Measurements from ENCODE around the gene INSYN1. TPM values are rescaled to one million over a fixed set of nuclear protein-coding genes. Genes with fewer than 3 reads are reported as not detected.
"Not testable (repeated sequence)": the region's sequence is repeated elsewhere in the genome, so short reads cannot be mapped to it uniquely, and the experiment has no call there.

The INSYN1 gene
- total and polyA plus RNA-seq, 2 experiments from 2014 or later = 9.2 to 9.6 TPM

- Histone ChIP-seq H3K27ac (no peak overlapping the region), H3K4me3 (no peak overlapping the region), H3K36me3 (peaks cover 12% of the 10 kb centered on the region), H3K27me3 (no peaks in the 10 kb centered on the region), H3K9me3 (ENCODE audit: low read depth) (no peaks in the 10 kb centered on the region), H3K4me1 (ENCODE audit: low read depth) (no peaks in the 10 kb centered on the region)
- no peak for DNase-seq (ENCODE audit: low read depth in 1 of 2, low spot score in 1 of 2)
- no peak for TF ChIP-seq CTCF (IDR thresholded peaks at IDR 0.05; ENCODE audit: low read depth, low read length)
Observed at GRCh38 chr15:73710321-73710720, 42.8 kb downstream of the INSYN1 start.

DNA sequence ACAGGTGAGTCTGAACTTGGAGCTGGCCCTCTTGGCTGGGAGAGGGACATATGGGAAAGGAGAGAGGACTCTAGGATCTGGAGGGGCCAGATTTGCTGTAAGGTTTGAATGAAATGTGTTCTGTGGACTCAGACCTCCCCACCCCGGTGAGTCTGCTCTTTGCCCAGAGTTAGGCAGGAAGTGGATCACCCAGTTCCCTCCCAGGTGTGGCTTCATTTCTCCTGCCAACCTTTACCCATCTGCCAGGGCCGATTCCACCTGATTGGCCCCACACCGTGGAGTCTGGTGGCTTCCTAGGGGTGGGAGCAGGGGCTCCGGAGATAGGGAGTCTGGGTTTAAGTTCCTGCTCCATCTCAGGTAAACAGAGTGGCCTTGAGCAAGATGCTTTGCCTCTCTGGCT, 43.5 kb downstream of the INSYN1 start:
- H3K27ac ChIP-seq = no peak overlapping the region
- no peaks in the 10 kb centered on the region for H3K27me3 ChIP-seq
- peaks cover 12% of the 10 kb centered on the region for H3K36me3 ChIP-seq
- H3K9me3 ChIP-seq (ENCODE audit: low read depth) = no peaks in the 10 kb centered on the region
- no peak overlapping the region for H3K4me3 ChIP-seq
- no peak for DNase-seq (ENCODE audit: low read depth in 1 of 2, low spot score in 1 of 2)
- H3K4me1 ChIP-seq (ENCODE audit: low read depth) = no peaks in the 10 kb centered on the region
- no peak for TF ChIP-seq CTCF (IDR thresholded peaks at IDR 0.05; ENCODE audit: low read depth, low read length)

DNA sequence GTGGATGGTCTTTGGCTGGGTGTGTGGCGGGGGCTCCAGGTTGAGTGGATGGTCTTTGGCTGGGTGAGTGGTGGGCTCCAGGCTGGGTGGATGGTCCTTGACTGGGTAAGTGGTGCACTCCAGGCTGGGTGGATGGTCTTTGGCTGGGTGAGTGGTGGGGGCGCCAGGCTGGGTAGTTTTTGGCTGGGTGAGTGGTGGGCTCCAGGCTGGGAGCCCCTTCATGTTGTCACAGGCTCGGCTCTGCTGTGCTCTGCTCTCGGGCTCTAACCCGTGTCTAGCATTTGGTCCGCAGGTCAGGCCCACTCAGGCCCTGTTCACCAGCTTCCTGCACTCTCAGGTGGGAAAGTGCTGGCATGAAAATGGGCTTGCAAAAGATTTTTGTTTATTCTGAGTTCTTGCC, 43.9 kb downstream of the INSYN1 start:
- TF ChIP-seq CTCF (IDR thresholded peaks at IDR 0.05; ENCODE audit: low read depth, low read length) = no peak
- H3K36me3 ChIP-seq = peaks cover 12% of the 10 kb centered on the region
- no peak overlapping the region for H3K4me3 ChIP-seq
- H3K27ac ChIP-seq = no peak overlapping the region
- no peaks in the 10 kb centered on the region for H3K4me1 ChIP-seq (ENCODE audit: low read depth)
- H3K9me3 ChIP-seq (ENCODE audit: low read depth) = no peaks in the 10 kb centered on the region
- no peak for DNase-seq (ENCODE audit: low read depth in 1 of 2, low spot score in 1 of 2)
- no peaks in the 10 kb centered on the region for H3K27me3 ChIP-seq

DNA sequence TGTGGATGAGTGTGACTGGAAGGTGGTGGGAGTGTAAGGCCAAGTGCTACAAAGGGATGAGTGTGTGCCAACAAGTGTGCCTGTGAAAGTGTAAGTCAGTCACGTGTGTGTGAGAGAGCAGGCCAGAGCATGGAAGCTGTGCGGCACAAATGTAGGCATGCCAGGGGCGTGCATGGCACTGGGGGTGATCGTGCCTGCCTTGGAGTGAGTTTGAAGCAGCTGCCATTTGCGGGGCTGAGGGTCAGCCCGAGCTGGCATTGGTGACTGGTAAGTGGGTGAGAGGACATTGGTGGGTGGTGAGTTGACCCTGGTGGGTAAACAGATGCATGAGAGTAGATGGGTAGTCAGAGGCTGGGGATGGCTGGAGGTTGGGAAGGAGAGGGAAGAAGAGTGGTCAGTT, 44.5 kb downstream of the INSYN1 start:
- Histone ChIP-seq H3K36me3 (peaks cover 12% of the 10 kb centered on the region), H3K27me3 (no peaks in the 10 kb centered on the region), H3K9me3 (ENCODE audit: low read depth) (no peaks in the 10 kb centered on the region), H3K27ac (no peak overlapping the region), H3K4me1 (ENCODE audit: low read depth) (no peaks in the 10 kb centered on the region), H3K4me3 (no peak overlapping the region)
- DNase-seq (ENCODE audit: low read depth in 1 of 2, low spot score in 1 of 2) = no peak
- TF ChIP-seq CTCF (IDR thresholded peaks at IDR 0.05; ENCODE audit: low read depth, low read length) = no peak

DNA sequence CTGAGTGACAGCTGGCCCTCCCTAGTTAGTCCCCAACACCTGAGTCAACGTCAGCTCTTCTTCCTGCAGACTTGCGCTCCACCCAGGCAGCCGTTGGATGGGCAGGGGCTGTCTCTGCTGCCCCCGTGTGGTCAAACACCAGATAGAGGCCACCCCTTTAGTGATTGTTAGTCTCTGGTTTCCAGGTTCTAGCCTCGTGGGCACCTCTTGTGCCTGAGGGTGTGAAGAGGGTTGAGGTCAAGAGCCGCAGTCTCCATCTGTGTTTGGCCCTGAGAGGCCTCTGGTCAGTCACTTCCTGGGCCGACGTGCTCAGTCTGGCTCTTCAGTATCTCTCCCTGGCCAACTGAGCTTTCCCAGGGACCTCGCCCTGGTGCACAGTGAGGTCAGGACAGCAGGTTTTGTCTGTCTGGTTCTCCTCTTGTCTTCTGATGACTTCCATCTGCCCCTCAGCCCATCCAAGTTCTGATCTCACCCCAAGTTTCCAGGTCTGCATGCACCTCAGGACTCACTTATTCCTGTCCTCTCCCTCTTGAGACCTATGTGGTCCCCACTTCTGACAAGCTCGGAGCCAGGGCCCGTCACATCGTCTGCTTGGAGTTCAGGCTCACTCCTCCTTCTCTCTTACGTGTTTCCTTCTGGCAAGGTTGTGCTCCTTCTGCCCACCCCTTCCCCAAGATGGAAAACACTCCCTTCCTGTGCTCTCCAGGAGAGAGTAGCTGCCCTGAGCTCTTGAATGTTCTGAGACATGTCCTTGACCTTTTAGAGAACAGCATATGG, 48.1 kb downstream of the INSYN1 start:
- peak; percentile 83 for TF ChIP-seq CTCF (IDR thresholded peaks at IDR 0.05; ENCODE audit: low read depth, low read length)
- Histone ChIP-seq H3K4me3 (no peak overlapping the region), H3K4me1 (ENCODE audit: low read depth) (no peaks in the 10 kb centered on the region), H3K27me3 (no peaks in the 10 kb centered on the region), H3K36me3 (peaks cover 10% of the 10 kb centered on the region), H3K9me3 (ENCODE audit: low read depth) (no peaks in the 10 kb centered on the region), H3K27ac (no peak overlapping the region)
- peak; percentile 61 to 75 for DNase-seq (ENCODE audit: low read depth in 1 of 2, low spot score in 1 of 2)

DNA sequence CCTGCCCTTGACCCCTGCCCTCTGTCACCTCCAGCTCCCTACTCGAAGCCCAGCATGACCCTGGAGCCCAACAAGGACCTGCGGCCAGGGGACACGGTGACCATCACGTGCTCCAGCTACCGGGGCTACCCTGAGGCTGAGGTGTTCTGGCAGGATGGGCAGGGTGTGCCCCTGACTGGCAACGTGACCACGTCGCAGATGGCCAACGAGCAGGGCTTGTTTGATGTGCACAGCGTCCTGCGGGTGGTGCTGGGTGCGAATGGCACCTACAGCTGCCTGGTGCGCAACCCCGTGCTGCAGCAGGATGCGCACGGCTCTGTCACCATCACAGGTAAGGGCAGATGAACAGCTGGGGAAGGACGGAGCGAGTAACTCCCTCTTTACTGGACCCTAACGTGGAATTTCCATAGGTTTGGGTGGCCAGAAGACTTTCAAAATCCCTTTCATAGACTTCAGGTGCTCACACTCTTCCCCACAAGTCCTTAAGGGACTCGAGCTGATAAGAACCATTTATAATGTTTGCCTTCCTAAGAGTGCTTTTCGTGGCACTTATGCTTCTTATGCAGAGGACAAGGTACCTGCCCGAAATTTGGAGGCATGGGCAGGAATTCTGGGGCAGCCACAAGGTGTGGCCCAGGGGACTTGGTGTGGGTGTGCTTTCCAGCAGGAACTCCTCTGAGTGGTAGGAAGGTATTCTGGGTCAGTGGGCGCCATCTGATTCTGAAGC, 48.8 kb downstream of the INSYN1 start:
- not testable (repeated sequence) for H3K36me3 ChIP-seq; H3K9me3 ChIP-seq (ENCODE audit: low read depth); H3K27me3 ChIP-seq; DNase-seq (ENCODE audit: low read depth in 1 of 2, low spot score in 1 of 2); H3K4me3 ChIP-seq; H3K4me1 ChIP-seq (ENCODE audit: low read depth); H3K27ac ChIP-seq

- not testable (repeated sequence) for H3K27me3 ChIP-seq; DNase-seq (ENCODE audit: low read depth in 1 of 2, low spot score in 1 of 2); H3K9me3 ChIP-seq (ENCODE audit: low read depth); H3K27ac ChIP-seq; H3K36me3 ChIP-seq; H3K4me1 ChIP-seq (ENCODE audit: low read depth); H3K4me3 ChIP-seq
Observed at GRCh38 chr15:73703601-73704000, 49.5 kb downstream of the INSYN1 start.

- not testable (repeated sequence) for DNase-seq (ENCODE audit: low read depth in 1 of 2, low spot score in 1 of 2); H3K27me3 ChIP-seq; H3K27ac ChIP-seq; H3K36me3 ChIP-seq; H3K9me3 ChIP-seq (ENCODE audit: low read depth); H3K4me1 ChIP-seq (ENCODE audit: low read depth); H3K4me3 ChIP-seq
Observed at GRCh38 chr15:73702311-73703239, 50.6 kb downstream of the INSYN1 start.

Measured in cardiac muscle cell (in vitro differentiated cells and primary cell).